ENCODE measurements around the gene SF3A1.
"Not testable (repeated sequence)": the region's sequence is repeated elsewhere in the genome, so short reads cannot be mapped to it uniquely, and the experiment has no call there.

GRCh38 chr22:30402766-30403104, 46.0 kb upstream of the SF3A1 start:
- TF ChIP-seq POLR2A (IDR thresholded peaks at IDR 0.05; ENCODE audit: low read depth, low read length); POLR2AphosphoS5 (IDR thresholded peaks at IDR 0.05; ENCODE audit: low read depth, low read length); TAF1 (IDR thresholded peaks at IDR 0.05; ENCODE audit: borderline replicate concordance, low read depth, low read length): not testable (repeated sequence)

Measured in GM12892 (cell line).